Suprapubic skin (tissue), 3 donors: Measurements from ENCODE around the gene CMTM3.

Source experiments
- EP300 ChIP-seq: sonication (generic); formaldehyde crosslinking; IDR thresholded peaks from one replicate; pipeline ENCODE4 v1.6.1; 2017; ENCODE audit warnings: antibody characterized with exemption
- POLR2A ChIP-seq, 2 donors: fragments of 450-650 bp; IDR thresholded peaks; one replicate each; pipeline ENCODE4 v1.6.1; 2017; ENCODE audit warnings: antibody characterized with exemption in 2 of 2, mild to moderate bottlenecking in 2 of 2, moderate library complexity in 2 of 2
- TF ChIP-seq, protein P1 (sequence below), 2 donors: fragments of 200-600 bp in 1 of 2; fragments of 450-650 bp in 1 of 2; sonication (generic) in 1 of 2; IDR thresholded peaks; one replicate each; pipeline ENCODE4 v1.5.1; 2016 to 2019; ENCODE audit warnings: antibody characterized with exemption in 2 of 2, mild to moderate bottlenecking in 1 of 2, moderate library complexity in 1 of 2

DNA sequence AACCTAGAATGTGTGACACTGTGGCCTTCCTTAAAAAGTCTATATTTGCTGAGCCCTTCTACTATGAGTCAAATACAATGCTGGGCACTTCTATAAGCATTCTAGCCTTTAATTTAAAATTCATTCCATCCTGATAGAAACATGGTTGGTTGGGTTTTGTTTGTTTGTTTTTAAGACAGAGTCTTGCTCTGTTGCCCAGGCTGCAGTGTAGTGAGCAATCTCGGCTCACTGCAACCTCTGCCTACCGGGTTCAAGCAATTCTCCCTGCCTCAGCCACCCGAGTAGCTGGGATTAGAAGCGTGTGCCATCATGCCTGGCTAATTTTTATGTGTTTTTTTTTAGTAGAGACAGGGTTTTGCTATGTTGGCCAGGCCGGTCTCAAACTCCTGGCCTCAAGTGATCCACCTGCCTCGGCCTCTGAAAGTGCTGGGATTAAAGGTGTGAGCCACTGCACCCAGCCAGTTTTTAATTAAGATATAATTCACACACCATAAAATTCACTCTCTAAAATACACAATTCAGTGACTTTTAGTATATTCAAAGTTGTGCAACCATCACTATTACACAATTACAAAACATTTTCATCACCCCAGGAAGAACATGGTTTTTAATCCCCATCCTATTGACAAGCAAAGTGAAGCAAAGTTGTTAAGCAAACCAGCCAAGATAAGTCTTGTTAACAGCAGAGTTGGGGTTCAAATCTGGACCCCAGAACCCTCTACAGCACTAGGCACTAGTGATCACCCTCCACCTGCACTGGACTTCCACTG, 49.3 kb downstream of the CMTM3 start:
- TF ChIP-seq EP300, result no peak
- TF ChIP-seq, protein P1, sequence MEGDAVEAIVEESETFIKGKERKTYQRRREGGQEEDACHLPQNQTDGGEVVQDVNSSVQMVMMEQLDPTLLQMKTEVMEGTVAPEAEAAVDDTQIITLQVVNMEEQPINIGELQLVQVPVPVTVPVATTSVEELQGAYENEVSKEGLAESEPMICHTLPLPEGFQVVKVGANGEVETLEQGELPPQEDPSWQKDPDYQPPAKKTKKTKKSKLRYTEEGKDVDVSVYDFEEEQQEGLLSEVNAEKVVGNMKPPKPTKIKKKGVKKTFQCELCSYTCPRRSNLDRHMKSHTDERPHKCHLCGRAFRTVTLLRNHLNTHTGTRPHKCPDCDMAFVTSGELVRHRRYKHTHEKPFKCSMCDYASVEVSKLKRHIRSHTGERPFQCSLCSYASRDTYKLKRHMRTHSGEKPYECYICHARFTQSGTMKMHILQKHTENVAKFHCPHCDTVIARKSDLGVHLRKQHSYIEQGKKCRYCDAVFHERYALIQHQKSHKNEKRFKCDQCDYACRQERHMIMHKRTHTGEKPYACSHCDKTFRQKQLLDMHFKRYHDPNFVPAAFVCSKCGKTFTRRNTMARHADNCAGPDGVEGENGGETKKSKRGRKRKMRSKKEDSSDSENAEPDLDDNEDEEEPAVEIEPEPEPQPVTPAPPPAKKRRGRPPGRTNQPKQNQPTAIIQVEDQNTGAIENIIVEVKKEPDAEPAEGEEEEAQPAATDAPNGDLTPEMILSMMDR (IDR thresholded peaks at IDR 0.05), result no peak
- no peak for TF ChIP-seq POLR2A (IDR thresholded peaks at IDR 0.05)
